Brain microvascular endothelial cell (primary cell): ENCODE data around the gene MTHFS.

ENCODE experiments used
- DNase-seq: peaks from one replicate; pipeline ENCODE4 v3.0.0-alpha.2; 2020
- H3K27ac ChIP-seq: fragments of 250-450 bp; sonication (Bioruptor Pico); 2 replicates; pipeline ENCODE4 v1.5.1; 2020; ENCODE audit warnings: mild to moderate bottlenecking, moderate library complexity
- H3K27me3 ChIP-seq: fragments of 250-450 bp; sonication (Bioruptor Pico); replicated peaks from 2 replicates; pipeline ENCODE4 v1.5.1; 2020; ENCODE audit warnings: mild to moderate bottlenecking
- H3K36me3 ChIP-seq: fragments of 250-450 bp; sonication (Bioruptor Pico); replicated peaks from 2 replicates; pipeline ENCODE4 v1.5.1; 2020; ENCODE audit warnings: mild to moderate bottlenecking
- H3K4me3 ChIP-seq: 2 replicates; pipeline ENCODE4 v1.5.1; 2011; ENCODE audit warnings: low read depth, mild to moderate bottlenecking, control low read depth, low read length, moderate library complexity
- CTCF ChIP-seq: IDR thresholded peaks from 2 replicates; pipeline ENCODE4 v1.5.1; 2011; ENCODE audit warnings: low read depth, mild to moderate bottlenecking, moderate library complexity, low read length, control low read depth, inconsistent platforms; ENCODE audit errors: missing control alignments
- in situ Hi-C: cut with HindIII; loops from 2 replicates; pipeline ENCODE4 v1.10.0; 2017; ENCODE audit warnings: low sequenced_read_pairs, low pct_ligation_motif_present

The MTHFS gene

GRCh38 chr15:79829950-79830349, 66.9 kb downstream of the MTHFS start:
- Histone ChIP-seq H3K36me3 (no peaks in the 10 kb centered on the region), H3K27ac (no peak overlapping the region), H3K4me3 (no peak overlapping the region), H3K27me3 (no peaks in the 10 kb centered on the region)
- no peak for DNase-seq
- in situ Hi-C loops, result no loop called here
- TF ChIP-seq CTCF, result no peak

GRCh38 chr15:79828447-79828846, 68.4 kb downstream of the MTHFS start:
- H3K36me3 ChIP-seq, result no peaks in the 10 kb centered on the region
- H3K27ac ChIP-seq, result no peak overlapping the region
- in situ Hi-C loops, result no loop called here
- no peak overlapping the region for H3K4me3 ChIP-seq
- DNase-seq, result no peak
- no peak for TF ChIP-seq CTCF
- no peaks in the 10 kb centered on the region for H3K27me3 ChIP-seq

GRCh38 chr15:79826800-79827199, 70.0 kb downstream of the MTHFS start:
- no peaks in the 10 kb centered on the region for H3K36me3 ChIP-seq
- TF ChIP-seq CTCF, result no peak
- in situ Hi-C loops, result no loop called here

GRCh38 chr15:79824136-79824701, 72.6 kb downstream of the MTHFS start:
- Histone ChIP-seq H3K27me3 (no peaks in the 10 kb centered on the region), H3K36me3 (no peaks in the 10 kb centered on the region), H3K27ac (no peak overlapping the region), H3K4me3 (no peak overlapping the region)
- in situ Hi-C loops, result no loop called here
- no peak for DNase-seq
- no peak for TF ChIP-seq CTCF

More at GRCh38 chr15:79826800-79827199, 70.0 kb downstream of the MTHFS start:
- Histone ChIP-seq H3K4me3 (no peak overlapping the region), H3K27me3 (no peaks in the 10 kb centered on the region), H3K27ac (no peak overlapping the region)
- DNase-seq, result no peak

- Histone ChIP-seq H3K27me3 (no peaks in the 10 kb centered on the region), H3K27ac (no peak overlapping the region), H3K36me3 (no peaks in the 10 kb centered on the region), H3K4me3 (no peak overlapping the region)
- no peak for DNase-seq
- in situ Hi-C loops, result no loop called here
- no peak for TF ChIP-seq CTCF
Observed at GRCh38 chr15:79820820-79821219, 76.0 kb downstream of the MTHFS start.

GRCh38 chr15:79820176-79820575, 76.6 kb downstream of the MTHFS start:
- H3K36me3 ChIP-seq, result no peaks in the 10 kb centered on the region
- TF ChIP-seq CTCF, result no peak
- in situ Hi-C loops, result no loop called here
- H3K27ac ChIP-seq, result no peak overlapping the region
- DNase-seq, result no peak
- no peaks in the 10 kb centered on the region for H3K27me3 ChIP-seq
- H3K4me3 ChIP-seq, result no peak overlapping the region
